ENCODE data around the gene PXYLP1. TPM values are rescaled to one million over a fixed set of nuclear protein-coding genes. Genes with fewer than 3 reads are reported as not detected.
A peak's percentile ranks its signal among the peaks of the same experiment; 100 is the strongest.

Gene PXYLP1
- polyA plus RNA-seq, 5 donors = 26.8 to 34.9 (median 29.9) TPM

- no peak for DNase-seq
These were observed 4.4 kb upstream of the PXYLP1 start for GRCh38 chr3:141227216-141227615.

- DNase-seq = peak; percentile 89 to 93
These were observed 3.9 kb upstream of the PXYLP1 start for GRCh38 chr3:141227752-141228151.

GRCh38 chr3:141228395-141228794 lies 3.2 kb upstream of the PXYLP1 start:
- no peak for DNase-seq

- no peak for DNase-seq
These were observed 2.5 kb upstream of the PXYLP1 start for GRCh38 chr3:141229132-141229531.

GRCh38 chr3:141230293-141230692 lies 1.3 kb upstream of the PXYLP1 start:
- DNase-seq = no peak

GRCh38 chr3:141231952-141232823 lies 563 bp downstream of the PXYLP1 start:
- DNase-seq = no peak

GRCh38 chr3:141233457-141234161 lies 2.0 kb downstream of the PXYLP1 start:
- no peak for DNase-seq

- no peak for DNase-seq
These were observed 2.7 kb downstream of the PXYLP1 start for GRCh38 chr3:141234283-141234682.

- no peak for DNase-seq
These were observed 4.1 kb downstream of the PXYLP1 start for GRCh38 chr3:141235661-141236171.

- no peak for DNase-seq
These were observed 4.7 kb downstream of the PXYLP1 start for GRCh38 chr3:141236361-141236760.

- DNase-seq = peak in 1 of 2 donors; percentile 45
These were observed 6.3 kb downstream of the PXYLP1 start for GRCh38 chr3:141237701-141238521.

GRCh38 chr3:141239511-141240281 lies 8.1 kb downstream of the PXYLP1 start:
- no peak for DNase-seq

GRCh38 chr3:141240286-141240685 lies 8.7 kb downstream of the PXYLP1 start:
- DNase-seq = no peak

GRCh38 chr3:141240687-141241615 lies 9.3 kb downstream of the PXYLP1 start:
- DNase-seq = no peak

GRCh38 chr3:141241616-141242376 lies 10.2 kb downstream of the PXYLP1 start:
- peak in 1 of 2 donors; percentile 31 for DNase-seq

- no peak for DNase-seq
These were observed 10.9 kb downstream of the PXYLP1 start for GRCh38 chr3:141242377-141243092.

GRCh38 chr3:141243271-141243707 lies 11.7 kb downstream of the PXYLP1 start:
- DNase-seq = no peak

- DNase-seq = no peak
These were observed 14.8 kb downstream of the PXYLP1 start for GRCh38 chr3:141246224-141246957.
